Lung microvascular endothelial cell (primary cell): ENCODE measurements around the gene KCNQ1. TPM values are rescaled to one million over a fixed set of nuclear protein-coding genes. Genes with fewer than 3 reads are reported as not detected.

Experiments used
- DNase-seq, 2 donors: peaks; one replicate each; pipeline versions ENCODE4 v3.0.0 to v3.0.0-alpha.2; 2010; ENCODE audit warnings: low read depth in 2 of 2
- total RNA-seq: library from RNA; depleted of rRNA; stranded (reverse); fragments of >200 nt; gene quantifications from 2 replicates; pipeline ENCODE4 v1.2.1, GENCODE V29; 2014

Gene KCNQ1
- total RNA-seq, 1 donor from 2014 or later = not detected

DNA sequence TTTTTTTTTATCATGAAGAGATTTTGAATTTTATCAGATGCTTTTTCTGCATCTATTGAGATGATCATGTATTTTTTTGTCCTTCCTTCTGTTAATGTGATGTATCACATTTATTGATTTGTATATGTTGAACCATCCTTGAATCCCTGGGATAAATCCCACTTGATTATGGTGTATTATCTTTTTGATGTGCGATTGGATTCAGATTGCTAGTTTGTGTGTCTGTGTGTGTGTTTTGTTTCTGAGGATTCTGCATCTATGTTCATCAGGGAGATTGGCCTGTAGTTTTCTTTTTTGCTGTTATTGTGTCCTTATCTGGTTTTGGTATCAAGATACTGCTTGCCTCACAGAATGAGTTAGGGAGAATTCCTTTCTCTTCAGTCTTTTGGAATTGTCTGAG lies 202.4 kb downstream of the KCNQ1 start:
- DNase-seq = no peak

DNA sequence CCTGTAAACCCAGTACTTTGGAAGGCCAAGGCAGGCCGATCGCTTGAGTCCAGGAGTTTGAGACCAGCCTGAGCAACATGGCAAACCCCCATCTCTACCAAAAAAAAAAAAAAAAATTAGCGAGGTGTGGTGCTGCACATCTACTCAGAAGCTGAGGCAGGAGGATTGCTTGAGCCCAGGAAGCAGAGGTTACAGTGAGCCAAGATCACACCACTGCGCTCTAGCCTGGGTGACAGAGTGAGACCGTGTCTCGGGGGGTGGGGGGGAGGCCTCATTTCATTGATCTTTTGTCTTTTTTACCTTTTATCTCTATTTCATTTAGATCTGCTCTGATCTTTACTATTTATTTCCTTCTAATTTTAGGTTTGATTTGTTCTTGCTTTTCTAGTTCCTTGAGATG lies 203.1 kb downstream of the KCNQ1 start:
- no peak for DNase-seq

DNA sequence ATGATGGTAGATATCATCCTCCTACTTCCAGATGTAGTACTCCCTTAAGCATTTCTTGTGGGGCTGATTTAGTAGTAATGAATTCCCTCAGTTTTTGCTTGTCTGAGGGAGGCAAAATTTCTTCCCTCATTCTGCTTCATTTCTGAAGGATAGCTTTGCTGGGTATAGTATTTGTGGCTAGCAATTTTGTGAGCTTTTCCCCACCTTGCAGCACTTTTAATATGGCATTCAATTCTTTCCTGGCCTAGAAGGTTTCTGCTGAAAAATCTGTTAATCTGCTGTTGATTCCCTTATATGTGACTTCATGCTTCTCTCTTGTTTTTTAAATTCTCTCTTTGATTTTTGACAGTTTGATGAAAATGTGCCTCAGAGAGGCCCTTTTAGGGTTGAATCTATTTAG lies 204.6 kb downstream of the KCNQ1 start:
- DNase-seq = no peak

DNA sequence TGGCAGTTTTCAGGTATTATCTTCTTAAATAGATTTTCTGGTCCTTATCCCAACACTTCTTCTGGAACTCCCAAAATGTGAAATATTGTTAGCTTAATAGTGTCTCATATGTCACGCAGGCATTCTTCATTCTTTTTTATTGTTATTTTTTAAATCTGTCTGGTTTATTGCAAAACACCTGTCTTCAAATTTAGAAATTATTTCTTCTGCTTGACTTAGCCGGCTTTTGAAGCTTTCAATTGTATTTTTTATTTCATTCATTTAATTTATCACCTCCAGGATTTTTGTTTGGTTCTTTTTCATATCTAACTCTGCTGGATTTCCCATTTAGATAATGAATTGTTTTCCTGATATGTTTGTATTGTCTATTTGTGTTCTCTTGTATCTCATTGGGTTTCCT lies 205.0 kb downstream of the KCNQ1 start:
- no peak for DNase-seq

DNA sequence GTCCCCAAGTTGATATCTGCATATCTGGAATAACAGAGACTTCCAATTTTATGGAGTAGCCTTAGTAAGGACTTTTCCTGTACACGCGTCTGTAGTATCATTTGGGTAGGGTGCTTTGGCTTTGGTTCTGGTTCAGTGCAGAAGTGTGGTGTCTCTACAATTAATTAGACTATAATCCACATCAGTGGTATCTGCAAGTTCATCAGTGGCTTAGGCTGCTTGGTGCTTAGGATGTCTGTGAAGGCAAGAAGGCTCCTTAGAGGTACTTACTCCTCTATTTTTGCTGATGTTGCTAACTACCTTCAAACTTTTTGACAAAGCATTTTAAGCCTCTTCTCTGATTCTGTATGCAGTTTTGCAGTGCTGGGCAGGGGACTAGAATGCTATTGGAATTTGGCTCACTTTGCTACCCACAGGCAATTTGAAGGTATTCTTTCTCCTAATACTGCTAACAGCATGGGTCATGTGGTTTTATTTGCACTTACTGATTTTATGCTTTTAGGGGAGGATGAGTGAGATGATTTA lies 205.6 kb downstream of the KCNQ1 start:
- no peak for DNase-seq

DNA sequence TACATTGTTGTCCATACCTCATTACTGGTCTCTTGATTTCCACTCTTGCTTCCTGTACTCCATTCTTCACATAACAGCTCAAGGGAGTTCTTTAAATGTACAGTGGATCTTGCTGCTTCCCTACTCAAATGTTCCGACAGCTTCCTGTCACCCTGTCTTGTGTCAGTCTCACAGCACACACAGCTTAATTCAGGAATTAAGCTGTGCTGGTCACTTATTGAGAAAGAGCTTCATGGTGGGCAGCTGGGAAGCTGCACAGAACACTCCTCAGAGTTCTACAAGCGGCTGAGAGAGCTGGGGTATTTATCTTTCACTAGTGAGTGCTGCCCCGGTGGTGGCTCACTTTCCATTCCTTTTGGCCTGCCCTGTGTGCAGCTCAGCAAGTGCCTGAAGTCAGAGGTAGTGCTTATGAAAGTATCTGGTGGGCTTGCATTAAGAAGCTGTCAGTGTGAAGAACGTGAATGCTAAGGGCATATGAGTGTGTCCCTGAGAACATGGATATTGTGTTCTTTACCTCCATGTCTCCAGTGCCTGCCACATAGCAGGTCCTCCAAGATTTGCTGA lies 206.3 kb downstream of the KCNQ1 start:
- no peak for DNase-seq

DNA sequence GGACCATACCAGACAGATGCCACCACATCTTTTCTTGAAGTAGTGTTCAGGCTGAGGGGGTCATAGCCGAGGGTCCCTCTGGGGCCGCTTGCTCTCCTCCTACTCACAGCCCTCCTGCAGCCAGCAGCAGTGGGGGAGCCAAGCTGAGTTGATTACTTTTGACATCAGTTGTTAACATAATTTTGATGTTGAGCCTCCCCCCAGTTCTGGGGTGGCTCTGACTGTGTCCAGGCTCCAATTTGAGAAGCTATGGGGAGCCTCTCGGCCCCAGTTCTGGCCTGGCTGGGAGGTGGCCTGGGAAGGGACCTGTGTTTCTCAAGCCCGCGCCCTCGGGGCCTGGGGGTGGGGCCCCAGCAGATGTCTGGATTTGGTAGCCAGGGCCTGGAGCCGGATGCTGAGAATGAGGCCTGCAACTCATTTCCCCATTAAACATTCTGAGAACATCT lies 207.0 kb downstream of the KCNQ1 start:
- no peak for DNase-seq

DNA sequence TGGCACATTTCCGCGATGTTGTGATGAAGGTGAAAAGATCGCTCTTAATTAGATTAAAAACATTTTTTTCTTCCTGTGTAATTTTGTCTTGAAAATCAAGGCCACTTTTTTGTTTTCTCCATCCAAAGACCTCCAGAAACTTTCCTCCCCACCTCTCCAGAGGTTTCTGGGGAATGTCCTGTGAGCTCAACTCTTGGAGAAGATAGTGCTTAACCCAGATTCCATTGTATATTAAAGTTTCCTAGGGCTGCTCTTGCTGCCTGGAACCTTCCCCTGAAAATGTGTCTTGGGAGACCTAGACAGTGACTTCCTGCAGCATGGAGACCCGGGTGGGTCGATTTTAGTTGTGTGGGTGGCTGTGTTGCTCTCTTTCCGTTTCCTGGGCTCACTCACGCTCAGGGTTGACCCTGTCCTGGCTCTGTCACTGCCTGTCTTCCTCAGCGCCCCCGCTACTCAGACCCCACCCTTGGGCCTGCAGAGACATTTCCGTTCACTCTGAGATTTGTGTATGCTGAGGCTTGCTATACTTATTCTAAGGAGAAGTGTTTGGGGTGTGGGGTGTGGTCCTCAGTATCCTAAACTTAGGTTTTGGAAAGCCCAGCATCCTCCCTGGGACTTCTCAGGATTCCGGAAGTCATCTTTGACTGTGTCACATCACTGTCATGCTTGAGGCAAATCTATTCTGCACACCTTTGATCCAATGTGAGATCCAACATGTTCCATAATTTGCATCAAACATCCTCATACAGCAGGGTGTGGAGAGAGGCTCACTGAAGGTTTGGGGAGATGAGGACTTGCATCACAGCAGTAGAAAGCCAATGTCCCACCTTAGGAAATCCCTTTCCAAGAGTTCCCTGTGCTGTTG lies 207.8 kb downstream of the KCNQ1 start:
- no peak for DNase-seq

DNA sequence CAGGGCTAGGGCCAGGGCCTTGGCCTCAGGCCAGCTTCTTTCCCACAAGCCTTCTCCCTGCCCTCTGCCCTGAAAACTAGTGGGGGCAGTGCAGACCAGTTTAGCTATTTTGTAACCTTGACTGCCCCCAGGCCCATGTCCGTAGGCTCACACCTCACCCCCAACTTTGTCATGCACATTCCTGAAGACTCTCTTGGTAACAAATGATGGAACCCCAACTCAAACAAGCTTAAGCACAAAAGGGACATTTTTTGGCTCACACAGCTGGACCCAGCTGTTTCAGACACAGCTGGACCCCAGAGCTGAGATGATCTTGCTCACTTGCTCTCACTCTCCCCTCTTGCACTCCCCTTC lies 208.4 kb downstream of the KCNQ1 start:
- no peak for DNase-seq

DNA sequence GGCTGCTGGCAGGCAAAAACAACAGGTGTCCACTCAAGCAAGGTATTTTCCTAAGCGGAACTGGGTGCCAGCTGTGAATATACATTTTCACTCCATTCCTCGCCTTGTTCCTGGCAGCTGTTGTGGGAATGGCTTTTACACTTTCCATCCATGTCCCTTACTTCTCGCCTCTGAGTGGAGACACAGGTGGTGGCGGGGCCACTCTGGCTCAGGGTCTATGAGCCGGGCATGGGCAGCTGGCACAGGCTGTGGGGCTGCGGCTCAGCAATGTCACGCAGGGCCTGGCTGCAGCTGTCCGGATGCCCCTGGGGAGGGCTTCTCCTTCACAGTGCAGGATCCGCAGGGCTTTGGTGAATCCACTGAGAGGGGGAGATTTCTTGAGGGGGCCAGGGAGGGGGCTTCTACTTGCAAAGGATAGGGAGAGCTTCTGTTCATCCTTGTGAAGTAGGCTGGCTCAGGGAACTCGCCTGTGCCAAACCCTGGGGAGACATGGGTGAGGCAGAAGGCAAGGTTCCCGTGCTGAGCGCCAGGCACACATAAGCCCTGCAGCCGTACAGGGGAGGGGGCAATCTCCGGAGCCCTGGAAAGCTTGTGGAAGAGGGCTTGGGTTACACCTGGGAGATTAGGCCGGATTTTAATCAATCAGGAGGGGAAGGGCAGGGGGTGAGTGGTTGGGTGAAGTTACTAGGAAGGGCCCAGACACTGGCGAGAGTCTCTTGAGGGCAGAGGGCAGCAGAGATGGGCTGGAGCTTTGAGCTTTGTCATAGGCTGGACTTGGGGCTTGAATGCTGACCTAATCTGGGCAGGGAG lies 209.3 kb downstream of the KCNQ1 start:
- DNase-seq = no peak

DNA sequence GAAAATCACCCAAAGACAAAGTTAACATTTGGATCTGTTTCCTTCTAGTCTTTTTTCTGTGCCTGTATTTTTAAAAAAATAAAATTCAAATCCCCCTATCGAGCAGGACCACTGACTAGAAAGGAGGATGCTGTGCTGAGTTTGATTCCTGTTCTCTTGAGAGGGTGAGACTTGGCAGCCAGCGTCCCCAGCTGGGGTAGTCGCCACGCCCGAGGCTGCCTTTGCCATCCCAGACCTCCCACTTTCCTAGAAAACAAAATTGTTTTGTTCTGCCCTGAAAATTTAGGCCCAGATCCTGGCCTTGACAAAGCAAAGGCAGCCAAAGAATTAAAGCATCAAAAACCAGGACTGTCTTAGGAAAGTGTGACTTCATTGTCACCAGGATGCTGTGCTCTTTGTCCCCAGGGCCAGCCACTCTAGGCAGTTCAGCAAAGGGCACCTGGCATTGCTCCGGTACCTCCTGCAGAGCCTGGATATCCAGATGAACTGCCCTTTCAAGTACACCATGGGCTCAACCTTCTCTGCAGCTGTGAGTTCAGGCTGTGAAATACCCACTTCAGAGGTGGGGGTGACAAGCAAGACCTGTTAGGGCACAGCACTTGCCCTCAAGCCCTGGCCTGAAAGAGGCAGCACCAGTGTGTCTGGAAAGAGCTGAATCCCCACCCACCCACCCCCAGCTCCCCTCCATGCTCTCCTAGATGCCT lies 210.4 kb downstream of the KCNQ1 start:
- no peak for DNase-seq

DNA sequence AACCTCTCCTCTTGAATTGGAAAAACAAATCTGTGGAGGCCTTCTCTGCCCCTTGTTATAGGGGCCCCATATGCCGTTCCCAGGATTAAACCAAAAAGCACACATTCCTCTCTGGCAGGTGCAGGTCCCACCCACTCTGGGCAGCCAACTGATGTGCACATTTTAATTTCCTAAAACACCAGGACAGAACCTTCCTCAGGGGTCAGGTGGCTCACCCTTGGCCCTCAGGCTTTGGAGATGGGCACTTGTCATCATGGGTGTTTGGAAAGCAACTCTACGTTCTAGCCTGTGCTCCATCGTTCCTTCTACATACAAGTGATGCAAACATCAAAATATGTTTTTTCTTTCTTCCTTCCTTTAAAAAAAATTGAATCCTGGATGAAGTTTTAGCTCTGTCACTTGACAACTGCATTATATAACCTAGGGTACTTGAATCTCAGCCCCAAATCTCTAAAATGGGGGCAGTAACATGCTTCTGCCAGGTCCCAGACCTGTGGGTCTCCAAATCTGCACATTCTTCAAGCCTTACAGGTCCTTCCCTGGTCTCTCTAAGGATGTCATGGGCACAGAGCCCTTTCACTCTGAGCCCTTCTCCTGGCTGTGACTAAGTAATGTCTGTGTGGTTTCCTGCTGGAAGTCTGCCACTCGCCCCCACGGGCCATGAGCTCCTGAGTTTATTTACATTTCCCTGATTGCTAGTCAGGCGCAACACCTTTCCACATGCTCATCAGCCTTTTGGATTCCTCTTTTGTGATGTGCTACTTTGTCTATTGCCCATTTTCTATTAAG lies 211.2 kb downstream of the KCNQ1 start:
- DNase-seq = peak; percentile 10 to 21

DNA sequence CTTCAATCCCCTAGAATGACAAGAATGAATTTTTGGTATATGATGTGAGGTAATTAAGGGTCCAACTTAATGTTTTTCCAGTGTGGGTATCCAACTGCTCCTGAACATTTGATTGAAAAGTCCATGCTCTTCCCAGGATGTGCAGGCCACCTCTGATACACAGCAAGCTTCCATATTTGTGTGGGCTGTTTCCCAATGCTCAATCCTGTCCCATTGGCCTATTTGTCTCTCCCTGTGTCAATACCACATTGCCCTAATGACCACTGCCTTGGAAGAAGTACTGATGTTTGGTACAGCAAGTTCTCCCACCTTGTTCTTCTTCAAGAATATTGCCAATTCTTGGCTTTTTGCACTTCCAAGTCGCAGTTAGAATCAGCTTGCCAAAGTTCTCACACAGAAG lies 212.1 kb downstream of the KCNQ1 start:
- no peak for DNase-seq

DNA sequence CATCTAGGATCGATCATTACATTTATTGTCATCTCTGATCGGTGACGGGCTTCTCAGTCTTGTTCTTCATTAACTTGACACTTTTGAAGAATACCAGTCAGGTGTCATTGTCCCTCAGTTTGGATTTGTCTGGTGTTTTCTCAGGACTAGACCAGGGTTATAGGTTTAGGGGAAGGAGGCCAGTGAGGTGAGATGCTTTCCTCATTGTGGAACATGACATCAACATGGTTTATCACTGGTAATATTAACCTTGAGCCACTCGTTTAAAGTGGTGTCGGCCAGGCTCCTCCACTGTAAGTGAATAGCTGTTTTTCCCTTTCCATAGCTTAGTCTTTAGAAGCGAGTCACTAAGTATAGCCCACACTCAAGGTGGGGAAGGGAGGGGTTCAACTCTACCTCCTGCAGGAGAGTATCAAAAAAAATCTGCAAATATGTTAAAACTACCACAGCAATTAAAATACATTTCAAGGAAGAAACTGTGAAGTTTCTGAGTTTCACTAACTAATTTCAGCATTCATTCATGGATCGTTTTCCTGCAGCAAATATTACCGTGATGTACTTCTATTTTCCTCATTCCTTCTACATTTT lies 213.0 kb downstream of the KCNQ1 start:
- DNase-seq = no peak

DNA sequence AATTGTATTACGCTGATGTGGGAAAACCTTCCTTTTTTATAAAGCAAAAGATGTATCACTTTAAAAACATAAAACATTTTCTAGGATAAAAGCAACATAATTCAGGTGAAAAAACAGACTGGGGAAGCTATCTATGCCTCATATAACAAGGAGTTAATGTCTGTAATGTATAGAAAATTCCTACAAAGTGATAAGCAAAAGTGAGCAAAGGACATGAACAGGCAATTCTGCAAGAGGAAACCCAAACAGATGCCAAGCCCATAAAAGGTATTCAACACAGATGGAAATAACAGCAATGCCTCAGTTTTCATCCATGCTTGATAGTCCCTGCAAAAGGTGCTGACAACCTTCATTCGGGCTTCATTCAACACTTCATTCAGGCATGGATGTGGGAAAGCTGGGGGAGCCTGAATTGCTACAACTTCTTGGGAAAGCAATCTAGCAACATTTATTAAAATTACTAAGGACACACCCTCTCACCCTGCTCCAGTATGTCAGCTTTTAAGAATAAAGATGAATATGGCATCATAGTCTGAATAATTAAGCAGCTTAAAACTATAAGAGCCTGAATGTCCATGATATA lies 215.6 kb downstream of the KCNQ1 start:
- DNase-seq = no peak

DNA sequence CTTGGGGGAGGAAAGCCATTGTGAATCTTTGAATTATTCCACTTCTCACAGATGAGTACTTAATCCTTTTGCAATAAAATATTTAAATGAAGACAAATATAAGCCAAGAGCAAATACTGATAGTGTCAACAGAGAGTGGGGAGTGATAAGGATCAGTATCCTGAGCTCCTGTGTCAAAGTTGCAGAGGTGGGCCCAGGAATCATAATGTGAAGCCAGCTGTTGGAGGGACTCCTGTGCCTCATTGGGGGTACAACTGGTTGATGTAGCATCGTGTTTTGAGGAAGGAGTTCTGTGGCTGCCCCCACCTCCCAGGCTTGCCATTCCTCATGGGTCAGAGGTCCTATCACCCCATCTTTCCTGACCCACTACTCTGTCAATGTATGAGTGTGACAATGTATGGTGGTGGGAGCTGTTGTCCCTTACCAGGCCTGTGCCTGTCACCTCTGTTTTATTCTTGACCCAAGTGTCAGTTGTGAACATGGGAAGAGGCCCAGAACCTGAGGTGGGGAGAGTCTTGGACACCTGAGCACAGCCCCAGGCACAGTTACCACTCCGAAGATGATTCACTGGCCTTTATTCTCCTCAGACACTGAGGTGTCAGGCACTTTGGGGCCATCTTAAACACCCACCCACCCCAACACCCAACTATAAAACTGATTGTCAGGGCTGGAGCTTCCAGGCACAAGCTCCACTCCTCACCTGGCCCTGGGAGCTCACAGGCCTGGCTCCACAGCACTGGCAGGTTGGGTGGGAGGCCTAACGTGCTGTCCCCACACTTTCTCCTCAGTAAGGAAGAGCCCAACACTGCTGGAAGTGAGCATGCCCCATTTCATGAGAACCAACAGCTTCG lies 216.6 kb downstream of the KCNQ1 start:
- no peak for DNase-seq

DNA sequence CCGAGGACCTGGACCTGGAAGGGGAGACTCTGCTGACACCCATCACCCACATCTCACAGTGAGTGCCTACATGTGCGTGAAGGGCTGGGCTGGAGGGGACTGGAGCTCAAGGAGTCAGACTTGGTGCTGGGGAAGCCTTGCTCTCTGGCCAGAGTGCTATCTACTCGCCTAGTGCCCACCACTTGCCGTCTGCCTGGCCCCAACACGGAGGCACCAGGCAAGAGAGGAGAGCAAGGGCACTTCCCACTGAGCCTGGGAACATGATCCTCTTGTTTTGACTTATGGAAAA lies 217.2 kb downstream of the KCNQ1 start:
- no peak for DNase-seq

DNA sequence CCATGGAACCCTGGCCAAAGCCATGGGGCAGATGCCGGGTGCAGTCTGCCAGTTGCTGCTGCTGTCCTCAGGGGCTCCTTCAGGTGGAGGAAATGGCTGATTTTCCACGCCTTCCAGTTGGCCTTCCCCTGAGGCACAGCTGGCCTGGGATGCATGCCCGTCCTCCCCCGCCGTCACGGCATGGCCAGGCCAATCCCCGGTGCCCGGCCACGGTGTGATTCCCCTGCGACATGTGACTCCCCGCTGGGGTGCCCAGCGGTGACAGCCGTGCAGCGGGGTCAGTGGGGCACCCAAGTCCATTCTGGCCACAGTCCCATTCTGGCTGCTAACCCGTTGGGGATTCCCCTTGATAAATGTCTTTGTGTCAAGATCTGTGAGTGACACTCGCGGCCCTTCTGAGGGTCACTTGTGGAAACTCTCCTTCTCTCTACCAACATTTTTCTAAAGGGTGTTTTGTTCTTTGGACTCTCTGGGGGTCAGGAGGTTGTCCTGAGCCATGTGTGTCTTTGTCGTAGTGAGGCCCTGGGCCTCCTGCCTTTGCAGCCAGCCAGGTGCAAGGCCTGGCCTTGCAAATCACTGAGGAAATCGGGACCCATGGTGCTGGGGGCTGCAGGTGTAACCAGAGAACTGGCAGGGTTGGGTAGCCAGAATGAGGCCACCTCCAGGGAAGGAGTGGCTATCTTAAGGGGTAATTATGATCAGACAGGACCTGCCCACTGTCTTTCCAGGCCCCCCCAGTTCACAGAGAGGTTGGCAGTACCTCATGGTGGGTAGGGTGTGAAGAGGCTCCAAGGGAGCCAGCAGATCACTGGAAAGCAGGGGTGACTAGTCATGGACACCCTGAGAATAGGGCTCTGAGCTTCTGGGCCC lies 217.9 kb downstream of the KCNQ1 start:
- DNase-seq = no peak
